HG03066 (cell line): ENCODE measurements around the gene PAPOLB.
"Not testable (repeated sequence)": the region's sequence is repeated elsewhere in the genome, so short reads cannot be mapped to it uniquely, and the experiment has no call there.

Source experiments
- ATAC-seq: cut with Tn5 transposase; IDR thresholded peaks from one replicate; pipeline ENCODE4 v1.9.1; 2021; ENCODE audit warnings: low read depth; ENCODE audit not compliant: unreplicated experiment

The PAPOLB gene

DNA sequence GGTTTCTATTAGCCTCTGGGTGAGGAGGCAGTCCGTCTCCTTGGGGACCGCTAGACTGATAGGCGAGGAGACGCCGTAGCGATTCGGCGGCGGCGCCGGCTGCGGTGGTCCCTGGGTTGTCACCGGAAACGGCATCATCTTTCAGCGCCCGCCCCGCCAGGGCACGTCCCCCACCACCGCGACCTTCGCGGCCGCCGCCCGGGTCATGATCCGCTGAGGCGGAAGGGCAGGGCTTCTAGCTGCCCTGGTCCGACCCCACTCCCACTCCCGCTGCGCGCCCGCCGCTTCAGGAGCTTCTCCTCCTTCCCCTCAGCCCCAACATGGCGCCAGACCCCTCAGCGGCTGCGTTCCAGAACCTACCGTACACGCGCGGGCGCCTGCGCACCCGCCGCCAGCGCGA, at the start of gene PAPOLB:
Gene PAPOLB (minus strand): TSS at position 358 of the 400 bp plus-strand sequence. CDS start 220 bp downstream, at position 138.
- no peak for ATAC-seq

DNA sequence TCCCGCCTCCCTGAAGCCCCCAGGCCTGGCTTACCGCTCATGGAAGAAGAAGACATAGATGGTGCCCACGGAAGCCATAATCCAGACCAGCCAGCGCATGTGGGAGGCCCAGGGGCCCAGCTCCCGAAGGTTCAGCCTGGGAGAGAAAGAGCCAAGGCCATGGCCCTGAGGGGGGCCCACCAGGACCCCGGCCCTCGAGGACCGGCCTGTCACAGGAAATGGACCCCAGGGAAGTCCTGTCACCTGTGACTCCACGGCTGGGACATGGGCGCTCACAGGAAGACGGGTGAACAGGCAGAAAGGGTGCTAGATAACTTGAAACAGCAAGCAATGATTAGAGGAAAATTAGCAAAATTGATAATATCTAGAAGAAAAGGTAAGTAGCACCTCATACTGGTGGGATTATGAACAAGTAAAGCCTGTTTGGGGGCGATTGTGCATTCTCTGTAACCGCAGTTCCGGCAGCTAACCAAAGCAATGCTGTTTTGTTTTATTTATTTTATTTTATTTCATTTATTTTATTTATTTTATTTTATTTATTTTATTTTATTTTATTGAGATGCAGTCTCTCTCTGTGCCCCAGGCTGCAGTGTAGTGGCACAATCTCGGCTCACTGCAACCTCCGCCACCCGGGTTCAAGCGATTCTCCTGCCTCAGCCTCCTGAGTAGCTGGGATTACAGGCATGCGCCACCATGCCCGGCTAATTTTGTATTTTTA, 49.4 kb upstream of the PAPOLB start:
- ATAC-seq = no peak

DNA sequence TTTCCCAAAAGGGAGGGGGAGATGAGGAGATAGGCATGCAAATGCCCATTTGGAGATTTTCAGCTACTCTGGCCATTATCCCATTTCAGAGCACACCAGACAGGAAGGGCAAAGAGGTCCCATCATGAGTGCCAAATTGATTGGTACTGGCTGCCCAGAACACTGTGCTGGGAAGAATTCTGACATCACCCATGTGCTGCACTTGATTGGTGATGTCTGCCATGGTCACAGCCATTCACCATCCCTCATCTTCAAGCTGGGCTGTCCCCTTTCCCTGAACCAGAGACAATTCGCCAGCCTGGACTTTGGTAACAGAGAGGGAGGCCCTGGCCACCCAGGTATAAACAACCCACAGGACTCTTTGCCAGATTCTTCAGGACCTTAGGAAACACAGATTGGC, 44.9 kb upstream of the PAPOLB start:
- no peak for ATAC-seq

DNA sequence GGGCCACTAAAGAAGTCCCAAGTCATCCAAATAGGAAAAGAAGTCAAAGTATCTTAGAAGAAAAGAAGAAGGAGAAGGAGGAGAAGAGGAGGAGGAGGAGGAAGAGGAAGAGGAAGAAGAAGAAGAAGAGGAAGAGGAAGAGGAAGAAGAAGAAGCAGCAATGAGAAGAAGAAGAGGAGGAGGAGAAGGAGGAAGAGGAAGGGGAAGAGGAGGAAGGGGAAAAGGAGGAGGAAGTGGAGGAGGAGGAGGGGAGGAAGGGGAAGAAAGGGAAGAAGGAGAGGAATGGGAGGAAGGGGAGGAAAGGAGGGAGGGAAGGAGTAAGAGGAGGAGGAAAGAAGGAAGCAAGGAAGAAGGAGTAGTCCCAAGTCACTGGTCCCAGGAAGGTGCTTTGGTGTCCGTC, 43.3 kb upstream of the PAPOLB start:
- no peak for ATAC-seq

DNA sequence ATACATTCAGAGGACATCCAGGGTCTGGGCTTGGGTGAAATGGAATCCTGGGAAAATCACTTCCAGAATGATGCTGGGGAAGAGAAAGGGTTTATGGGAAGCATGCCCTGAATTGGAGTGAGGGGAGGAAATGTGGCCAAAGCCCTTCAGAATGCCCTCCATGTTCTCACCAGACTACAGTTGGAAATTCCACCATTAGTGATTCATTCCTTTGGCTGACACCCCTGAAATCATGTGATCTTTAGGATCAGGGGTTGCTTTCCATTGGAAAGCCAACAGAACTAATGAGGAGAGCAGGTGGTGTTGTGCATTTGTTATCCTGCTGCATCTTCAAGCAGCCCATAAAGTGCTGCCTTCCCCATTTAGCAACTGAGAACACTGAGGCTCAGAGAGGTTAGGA, 42.5 kb upstream of the PAPOLB start:
- no peak for ATAC-seq

DNA sequence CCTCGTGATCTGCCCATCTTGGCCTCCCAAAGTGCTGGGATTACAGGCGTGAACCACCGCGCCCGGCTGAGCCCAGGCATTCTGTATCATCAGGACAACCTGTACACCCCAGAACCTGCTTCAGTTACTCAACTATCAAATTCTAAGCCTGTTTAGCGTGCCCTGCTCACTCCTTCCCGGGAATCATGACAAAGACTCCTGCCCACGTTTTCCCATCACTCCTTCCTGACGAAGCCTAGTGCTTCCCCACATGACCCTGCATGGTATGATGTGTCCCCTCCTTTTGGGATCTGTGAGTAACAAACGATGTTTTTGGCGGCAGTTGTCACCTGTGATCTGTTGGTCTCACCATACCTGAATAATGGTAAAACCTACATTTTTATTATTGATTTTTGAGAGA, 33.9 kb upstream of the PAPOLB start:
- no peak for ATAC-seq

DNA sequence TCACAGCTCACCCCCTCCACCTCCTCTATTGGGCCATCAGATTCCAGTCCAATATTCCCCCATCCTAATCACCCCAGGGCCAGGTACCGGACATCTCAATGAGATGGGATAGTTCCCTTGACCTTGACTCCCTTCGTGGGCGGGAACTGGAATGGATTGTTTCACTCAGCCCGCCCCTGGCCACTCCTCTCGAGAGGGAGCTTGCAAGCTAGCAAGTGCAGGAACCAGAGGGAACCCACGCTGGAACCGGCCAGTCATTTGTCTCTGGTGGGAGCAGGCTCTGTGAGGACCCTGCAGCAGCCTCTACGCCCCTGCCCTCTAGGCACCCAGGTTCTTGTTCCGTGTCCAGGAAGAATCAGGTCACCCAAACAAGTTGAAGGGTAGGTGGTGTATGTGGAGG, 32.7 kb upstream of the PAPOLB start:
- ATAC-seq = no peak

DNA sequence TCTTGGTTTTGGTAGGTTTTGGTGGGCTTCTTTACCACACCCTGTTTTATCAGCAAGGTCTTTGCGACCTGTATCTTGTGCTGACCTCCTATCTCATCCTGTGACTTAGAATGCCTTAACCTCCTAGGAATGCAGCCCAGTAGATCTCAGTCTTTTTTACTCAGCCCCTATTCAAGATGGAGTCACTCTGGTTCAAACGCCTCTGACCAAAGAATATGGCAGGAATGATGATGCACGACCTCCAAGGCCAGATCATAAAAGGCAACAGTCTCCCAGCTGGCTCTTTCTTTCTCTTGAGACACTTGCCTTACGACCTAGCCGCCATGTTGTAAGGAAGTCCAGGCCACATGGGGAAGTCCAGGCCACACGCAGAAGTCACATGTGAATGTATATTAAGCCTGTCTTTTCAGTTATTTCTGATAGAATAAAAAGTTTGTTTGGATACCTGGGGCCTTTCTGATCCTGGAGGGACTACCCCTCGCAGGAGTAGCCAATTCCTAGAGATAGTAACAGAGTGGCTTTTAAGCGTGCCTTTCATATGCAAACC, 32.2 kb upstream of the PAPOLB start:
- no peak for ATAC-seq

DNA sequence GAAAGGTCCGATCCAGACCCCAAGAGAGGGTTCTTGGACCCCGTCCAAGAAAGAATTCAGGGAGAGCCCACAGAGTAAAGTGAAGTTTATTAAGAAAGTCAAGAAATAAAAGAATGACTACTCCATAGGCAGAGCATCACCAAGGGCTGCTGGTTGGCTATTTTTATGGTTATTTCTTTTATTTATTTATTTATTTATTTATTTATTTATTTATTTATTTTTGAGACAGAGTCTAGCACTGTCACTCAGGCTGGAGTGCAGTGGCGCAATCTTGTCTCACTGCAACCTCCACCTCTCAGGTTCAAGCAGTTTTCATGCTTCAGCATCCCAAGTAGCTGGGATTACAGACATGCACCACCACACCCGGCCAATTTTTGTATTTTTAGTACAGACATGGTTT, 31.4 kb upstream of the PAPOLB start:
- ATAC-seq = not testable (repeated sequence)

DNA sequence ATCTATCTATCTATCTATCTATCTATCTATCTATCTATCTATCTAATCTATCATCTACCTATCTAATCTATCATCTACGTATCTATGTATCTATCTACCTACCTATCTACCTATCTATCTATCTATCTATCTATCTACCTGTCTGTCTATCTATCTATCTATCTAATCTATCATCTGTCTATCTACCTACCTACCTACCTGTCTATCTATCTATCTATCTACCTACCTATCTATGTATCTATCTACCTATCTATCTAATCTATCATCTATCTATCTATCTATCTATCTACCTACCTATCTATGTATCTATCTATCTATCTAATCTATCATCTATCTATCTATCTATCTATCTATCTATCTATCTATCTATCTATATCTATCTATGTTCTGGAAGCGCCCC, 29.7 kb upstream of the PAPOLB start:
- ATAC-seq = not testable (repeated sequence)

DNA sequence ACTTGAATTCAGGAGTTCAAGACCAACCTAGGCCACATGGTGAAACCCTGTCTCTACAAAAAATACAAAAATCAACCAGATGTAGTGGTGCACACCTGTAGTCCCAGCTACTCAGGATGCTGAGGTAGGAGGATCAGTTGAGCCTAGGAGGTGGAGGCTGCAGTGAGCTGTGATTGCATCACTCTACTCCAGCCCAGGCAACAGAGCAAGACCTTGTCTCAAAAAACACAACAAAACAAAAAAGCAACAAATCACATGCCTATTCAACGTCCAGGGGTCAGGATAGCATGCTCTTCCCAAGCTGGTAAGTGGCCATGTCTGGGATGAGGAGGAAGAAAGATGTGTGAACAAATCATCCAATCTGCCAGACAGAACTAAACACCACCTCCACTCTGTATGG, 27.9 kb upstream of the PAPOLB start:
- ATAC-seq = no peak

DNA sequence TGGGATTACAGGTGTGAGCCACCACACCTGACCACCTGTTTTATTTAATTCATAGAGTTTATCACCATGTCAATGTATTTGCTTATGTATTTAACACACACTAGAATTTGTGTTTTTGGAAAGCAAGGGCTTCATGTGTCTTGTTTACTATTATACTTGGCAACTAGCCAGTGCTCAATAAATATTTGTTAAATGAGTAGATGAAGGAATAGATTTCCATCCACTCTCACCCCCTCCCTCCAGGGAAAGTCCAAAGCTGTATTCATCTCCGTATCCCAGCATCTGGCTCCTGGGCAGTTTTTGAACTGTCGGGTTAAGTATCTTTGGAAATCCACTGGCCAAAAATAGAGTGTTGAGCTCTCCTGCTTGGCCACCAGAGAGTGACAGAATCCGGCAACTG, 26.3 kb upstream of the PAPOLB start:
- ATAC-seq = no peak

DNA sequence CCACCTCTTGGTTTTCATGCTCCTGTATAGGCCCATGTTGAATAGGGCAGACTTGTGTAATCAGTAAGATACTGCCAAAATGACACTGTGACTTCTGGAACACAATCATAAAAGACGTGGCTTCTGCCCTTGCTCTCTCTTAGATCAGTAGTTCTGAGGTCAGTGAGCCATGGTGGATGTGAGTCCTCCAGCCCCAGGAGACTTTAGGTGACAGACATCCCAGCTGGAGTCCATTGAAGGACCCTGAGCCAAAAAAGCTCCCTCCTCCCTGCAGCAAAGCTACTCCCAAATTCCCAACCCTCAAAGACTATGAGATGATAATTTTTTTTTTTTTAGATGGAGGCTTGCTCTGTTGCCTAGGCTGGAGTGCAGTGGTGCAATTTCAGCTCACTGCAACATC, 24.8 kb upstream of the PAPOLB start:
- ATAC-seq = no peak

DNA sequence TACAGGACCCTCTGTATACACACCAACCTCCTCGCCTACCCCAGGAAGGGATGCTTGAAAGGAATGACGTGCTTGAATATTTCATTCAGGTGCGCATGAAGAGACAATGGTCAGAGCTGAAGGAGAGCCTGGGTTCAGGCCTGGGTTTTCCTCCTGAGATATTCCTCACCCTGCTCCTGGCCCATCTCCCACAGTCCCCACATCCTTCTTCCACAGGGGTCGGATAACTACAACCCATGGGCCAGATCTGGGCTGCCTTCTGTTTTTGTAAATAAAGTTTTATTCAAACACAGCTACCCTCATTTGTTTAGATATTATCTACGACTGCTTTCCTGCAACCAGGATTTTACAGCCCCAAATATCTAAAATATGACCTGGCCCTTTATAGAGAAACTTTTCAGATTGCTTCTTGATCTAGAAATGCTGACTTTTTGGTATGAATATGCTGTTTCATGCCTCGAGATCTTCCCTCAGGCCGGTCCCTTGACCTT, 23.5 kb upstream of the PAPOLB start:
- ATAC-seq = no peak

DNA sequence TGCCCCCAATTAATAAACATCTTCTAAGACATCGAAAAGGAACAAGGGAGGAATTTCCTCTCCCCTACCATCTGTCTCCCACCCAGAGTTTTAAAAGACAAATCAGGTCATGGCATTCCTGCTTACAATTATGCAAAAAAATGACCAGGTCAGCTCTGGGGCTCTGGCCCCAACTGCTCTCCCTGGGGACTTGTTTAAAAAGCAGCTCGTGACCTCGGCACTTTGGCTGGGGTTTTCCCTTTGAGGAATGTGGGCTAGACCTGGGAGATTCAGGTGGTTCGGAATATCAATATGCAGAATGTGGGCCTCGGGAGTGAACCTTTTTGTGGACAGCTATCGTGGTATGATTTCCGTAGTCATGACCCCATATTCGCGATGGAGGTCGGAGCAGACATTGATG, 22.3 kb upstream of the PAPOLB start:
- no peak for ATAC-seq

DNA sequence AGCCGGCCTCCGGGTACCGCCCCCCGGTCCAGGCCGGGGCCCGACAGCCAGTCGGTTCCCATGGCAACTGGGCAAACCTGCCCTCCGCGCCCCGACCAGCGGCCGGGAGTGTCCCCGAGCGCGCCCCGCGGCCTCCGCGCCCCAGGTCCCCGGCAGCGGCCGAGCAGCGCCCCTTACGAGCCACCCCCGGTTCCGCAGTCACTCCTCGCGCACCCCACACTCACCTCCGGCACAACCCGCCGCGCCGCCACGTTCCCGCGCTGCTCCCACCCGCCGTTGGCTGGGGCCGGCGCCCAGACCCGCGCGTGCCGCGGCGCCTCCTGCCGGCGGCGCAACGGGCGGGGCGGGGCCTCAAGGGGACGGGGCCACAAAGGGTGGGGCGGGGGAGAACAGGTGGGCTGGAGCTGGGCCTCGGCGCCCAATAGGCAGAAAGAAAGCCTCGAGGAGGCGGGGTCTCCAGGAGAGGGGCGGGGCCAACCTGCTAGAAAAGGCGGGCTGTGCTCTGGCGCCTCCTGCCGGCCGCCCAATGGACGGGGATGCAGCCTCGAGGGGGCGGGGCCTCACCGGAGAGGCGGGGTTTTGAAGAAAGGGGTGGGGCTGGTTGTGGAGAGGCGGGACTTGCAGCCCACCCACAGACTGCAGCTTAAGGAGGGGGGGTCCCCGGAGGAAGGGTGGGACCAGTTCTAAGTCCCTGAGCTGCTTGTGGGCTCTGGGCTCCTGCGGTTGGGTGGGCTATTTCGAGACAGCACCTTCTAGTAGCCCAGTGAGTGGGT, 21.7 kb upstream of the PAPOLB start, which contains the start of gene RADIL:
Gene RADIL (minus strand): TSS at position 345 of the 773 bp plus-strand sequence. CDS start 5,577 bp downstream, outside the sequence.
- peak; percentile 65 for ATAC-seq

DNA sequence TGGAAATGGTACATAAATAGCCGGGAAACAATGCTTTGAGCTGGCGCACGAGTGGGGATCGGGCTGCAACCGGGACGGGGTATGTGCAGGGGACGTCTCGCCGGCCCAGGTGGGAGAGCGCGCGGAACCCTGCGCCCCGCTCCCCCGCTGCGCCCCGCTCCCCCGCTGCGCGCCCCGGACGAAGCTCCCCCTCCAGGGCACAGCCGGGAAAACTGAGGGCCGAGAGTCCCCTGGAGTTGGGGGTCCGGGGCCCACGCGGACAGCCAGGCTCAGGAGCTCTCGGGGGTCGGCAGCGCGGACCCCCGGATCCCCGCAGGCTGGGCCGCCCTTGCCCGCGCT, 21.2 kb upstream of the PAPOLB start:
- no peak for ATAC-seq

DNA sequence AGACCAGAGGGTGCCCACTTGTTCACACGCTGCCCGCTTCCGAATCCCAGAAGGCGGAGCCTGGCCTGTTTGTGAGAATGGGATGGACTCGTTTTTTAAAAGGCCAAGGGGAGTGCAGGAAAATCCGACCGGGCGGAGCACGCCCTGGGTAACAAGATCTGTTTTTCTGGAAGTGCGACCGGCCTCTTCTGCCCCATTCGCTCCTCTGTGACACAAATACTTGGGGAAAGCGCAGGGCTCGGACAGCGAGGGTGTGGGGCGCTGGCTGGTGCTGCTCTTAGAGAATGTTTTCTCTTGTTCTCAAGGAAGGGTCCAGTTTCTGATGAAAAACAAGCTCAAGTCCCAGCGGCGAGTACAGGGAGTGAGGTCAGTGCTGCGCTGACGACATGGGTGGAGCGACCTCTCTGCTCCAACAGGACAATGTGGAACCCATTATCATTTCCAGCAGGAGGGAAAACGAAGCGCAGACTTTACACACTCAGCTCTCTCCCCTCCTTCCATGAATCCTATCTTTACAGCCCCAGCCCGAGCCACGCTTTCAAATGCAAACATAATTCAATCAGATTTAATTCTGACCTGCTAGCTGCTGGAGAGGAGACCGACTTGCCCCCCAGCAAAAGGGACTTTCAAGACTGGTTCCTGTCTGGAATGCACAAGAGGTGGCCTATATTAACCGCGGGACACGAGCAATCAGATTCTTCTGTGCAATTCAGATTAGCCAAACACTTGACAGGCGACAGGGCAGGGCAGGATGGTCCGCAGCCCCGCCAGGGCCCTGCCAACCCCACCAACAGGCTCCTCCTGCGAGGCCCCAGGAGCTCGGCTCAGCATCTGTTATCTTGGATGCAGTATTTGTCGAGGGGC, 20.6 kb upstream of the PAPOLB start:
- no peak for ATAC-seq

DNA sequence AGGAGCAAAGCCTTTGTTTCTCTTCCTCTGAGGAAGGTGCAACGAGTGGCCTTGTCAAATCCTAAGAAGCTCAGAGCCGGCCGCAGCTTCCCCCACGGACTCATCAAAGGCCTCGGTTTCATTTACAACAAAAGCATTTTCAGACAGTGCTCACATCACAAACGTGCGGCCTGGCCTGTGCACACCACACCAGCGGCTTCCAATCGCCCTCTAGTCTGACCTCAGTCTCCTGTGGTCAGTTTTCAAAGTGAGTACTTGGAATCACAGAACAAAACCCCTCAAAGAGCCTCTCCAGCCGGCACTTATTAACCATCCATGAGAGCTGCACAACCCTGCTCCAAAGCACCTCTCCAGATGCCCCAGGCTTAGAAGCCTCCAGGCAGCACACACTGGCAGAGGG, 18.4 kb upstream of the PAPOLB start:
- no peak for ATAC-seq

DNA sequence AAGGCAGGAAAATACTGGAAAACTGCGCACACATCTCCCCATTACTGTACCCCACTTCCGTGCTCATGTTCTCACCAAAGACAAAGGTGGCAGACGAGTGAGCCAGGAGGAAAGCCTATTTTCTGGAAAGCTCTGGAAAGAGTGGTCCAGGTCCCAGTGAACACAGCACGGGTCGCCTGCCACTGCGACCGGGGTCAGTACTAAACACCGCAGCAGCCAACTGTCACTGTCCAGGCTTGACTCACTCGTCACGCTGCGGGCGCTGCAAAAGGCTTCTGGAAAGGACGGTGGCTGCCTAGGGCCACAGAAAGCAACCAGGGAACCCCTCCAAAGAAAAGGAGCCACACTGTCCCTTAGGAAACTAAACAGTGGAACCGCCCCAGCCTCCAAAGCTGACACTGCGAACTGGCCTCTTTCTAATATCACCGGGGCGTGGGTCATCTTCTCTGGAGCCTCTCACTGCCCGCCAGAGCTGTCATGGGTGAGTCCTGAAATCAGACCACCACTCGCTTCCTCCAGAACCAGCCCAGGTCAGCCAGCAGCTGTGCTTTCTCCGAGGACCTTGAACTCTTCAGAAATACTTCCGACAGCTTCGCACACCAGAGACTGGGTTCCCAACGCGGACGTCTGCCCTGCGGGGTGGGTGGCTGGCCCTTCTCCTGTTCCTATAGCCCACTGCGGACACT, 17.7 kb upstream of the PAPOLB start:
- no peak for ATAC-seq
